ENCODE data around the gene LYPD4.
A peak's percentile ranks its signal among the peaks of the same experiment; 100 is the strongest.

LYPD4 gene

DNA sequence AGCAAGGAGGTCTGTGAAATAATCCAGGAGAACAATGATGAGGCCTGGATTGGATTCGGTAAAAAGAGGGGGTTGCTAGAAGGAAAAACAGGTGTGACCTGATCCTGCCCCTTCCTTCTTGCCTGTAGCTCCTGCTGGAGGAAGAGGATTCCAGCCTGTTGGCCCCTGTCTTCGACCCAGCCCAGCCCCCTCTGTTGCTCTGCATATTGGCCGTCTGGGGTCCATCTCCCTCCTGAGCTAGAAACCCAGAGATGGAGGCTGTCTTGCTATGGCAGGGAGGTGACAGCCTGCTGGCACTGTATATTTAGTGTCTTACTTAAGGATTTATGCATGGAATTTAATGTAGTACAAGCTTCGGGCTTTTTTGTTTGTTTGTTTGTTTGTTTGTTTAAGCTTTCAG is 7.0 kb upstream of the LYPD4 start:
- no peaks in the 10 kb centered on the region for H3K36me3 Mint-ChIP-seq (ENCODE audit: low read depth)
- H3K4me1 Mint-ChIP-seq (ENCODE audit: low read depth), result no peaks in the 10 kb centered on the region
- H3K9me3 Mint-ChIP-seq, result no peaks in the 10 kb centered on the region
- no peak overlapping the region for H3K4me3 Mint-ChIP-seq
- no peak for DNase-seq (ENCODE audit: low spot score)
- peaks cover 39% of the 10 kb centered on the region for H3K27me3 Mint-ChIP-seq (ENCODE audit: low read depth)
- no peak overlapping the region for H3K27ac Mint-ChIP-seq

GRCh38 chr19:41850381-41850780 is 5.9 kb upstream of the LYPD4 start:
- no peaks in the 10 kb centered on the region for H3K4me1 Mint-ChIP-seq (ENCODE audit: low read depth)
- no peaks in the 10 kb centered on the region for H3K9me3 Mint-ChIP-seq
- H3K36me3 Mint-ChIP-seq (ENCODE audit: low read depth), result no peaks in the 10 kb centered on the region
- no peak overlapping the region for H3K27ac Mint-ChIP-seq
- no peak for DNase-seq (ENCODE audit: low spot score)
- no peak overlapping the region for H3K4me3 Mint-ChIP-seq
- H3K27me3 Mint-ChIP-seq (ENCODE audit: low read depth), result peaks cover 39% of the 10 kb centered on the region

GRCh38 chr19:41849067-41849466 is 4.6 kb upstream of the LYPD4 start:
- Mint-ChIP-seq H3K36me3 (ENCODE audit: low read depth) (no peaks in the 10 kb centered on the region), H3K4me1 (ENCODE audit: low read depth) (no peaks in the 10 kb centered on the region), H3K4me3 (no peak overlapping the region), H3K9me3 (no peaks in the 10 kb centered on the region), H3K27ac (no peak overlapping the region), H3K27me3 (ENCODE audit: low read depth) (peaks cover 28% of the 10 kb centered on the region)
- no peak for DNase-seq (ENCODE audit: low spot score)

- Mint-ChIP-seq H3K4me1 (ENCODE audit: low read depth) (no peaks in the 10 kb centered on the region), H3K9me3 (no peaks in the 10 kb centered on the region), H3K27ac (no peak overlapping the region), H3K36me3 (ENCODE audit: low read depth) (no peaks in the 10 kb centered on the region), H3K27me3 (ENCODE audit: low read depth) (peaks cover 27% of the 10 kb centered on the region), H3K4me3 (no peak overlapping the region)
- no peak for DNase-seq (ENCODE audit: low spot score)
These were observed 4.2 kb upstream of the LYPD4 start for GRCh38 chr19:41848666-41849065.

GRCh38 chr19:41847351-41848105 is 3.0 kb upstream of the LYPD4 start:
- H3K9me3 Mint-ChIP-seq, result no peaks in the 10 kb centered on the region
- no peaks in the 10 kb centered on the region for H3K36me3 Mint-ChIP-seq (ENCODE audit: low read depth)
- H3K27me3 Mint-ChIP-seq (ENCODE audit: low read depth), result peaks cover 21% of the 10 kb centered on the region
- H3K27ac Mint-ChIP-seq, result no peak overlapping the region
- H3K4me3 Mint-ChIP-seq, result no peak overlapping the region
- no peak for DNase-seq (ENCODE audit: low spot score)
- no peaks in the 10 kb centered on the region for H3K4me1 Mint-ChIP-seq (ENCODE audit: low read depth)

GRCh38 chr19:41845051-41845590 is 638 bp upstream of the LYPD4 start:
- Mint-ChIP-seq H3K27me3 (ENCODE audit: low read depth) (peaks cover 8% of the 10 kb centered on the region), H3K4me1 (ENCODE audit: low read depth) (no peaks in the 10 kb centered on the region), H3K36me3 (ENCODE audit: low read depth) (no peaks in the 10 kb centered on the region), H3K4me3 (no peak overlapping the region), H3K9me3 (no peaks in the 10 kb centered on the region), H3K27ac (no peak overlapping the region)
- DNase-seq (ENCODE audit: low spot score), result no peak

- Mint-ChIP-seq H3K9me3 (no peaks in the 10 kb centered on the region), H3K4me1 (ENCODE audit: low read depth) (no peaks in the 10 kb centered on the region), H3K27me3 (ENCODE audit: low read depth) (peaks cover 9% of the 10 kb centered on the region), H3K4me3 (no peak within 1 kb of the TSS), H3K27ac (peak within 1 kb of the TSS; percentile 11), H3K36me3 (ENCODE audit: low read depth) (no peaks in the 10 kb centered on the region)
- DNase-seq (ENCODE audit: low spot score), result no peak
These were observed 343 bp upstream of the LYPD4 start, which contains the start of gene DMRTC2 for GRCh38 chr19:41845001-41845050. DMRTC2 (plus strand) TSS chr19:41845042; CDS start chr19:41847429, 2,387 bp downstream.

DNA sequence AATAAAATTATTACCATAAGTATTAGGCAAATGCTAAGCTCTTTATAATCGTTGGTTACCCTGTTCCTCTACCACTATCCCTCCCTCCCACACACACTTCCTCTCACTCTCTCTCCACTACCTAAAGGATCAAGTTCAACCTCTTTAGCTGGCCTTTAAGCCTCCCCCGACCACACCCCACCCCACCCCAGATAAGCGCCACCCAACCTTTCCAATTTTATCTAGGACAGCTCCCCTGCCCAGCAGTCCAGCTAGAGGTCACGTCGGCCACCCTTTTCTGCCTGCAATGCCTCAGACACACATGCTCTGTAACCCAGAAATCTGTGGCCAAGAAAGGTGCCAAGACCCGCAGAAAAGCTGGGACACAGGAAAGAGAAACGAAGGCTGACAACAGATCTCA is 1.1 kb downstream of the LYPD4 start:
- Mint-ChIP-seq H3K27me3 (ENCODE audit: low read depth) (peaks cover 9% of the 10 kb centered on the region), H3K9me3 (no peaks in the 10 kb centered on the region), H3K4me1 (ENCODE audit: low read depth) (no peaks in the 10 kb centered on the region), H3K36me3 (ENCODE audit: low read depth) (no peaks in the 10 kb centered on the region), H3K4me3 (no peak overlapping the region), H3K27ac (no peak overlapping the region)
- DNase-seq (ENCODE audit: low spot score), result no peak

- H3K36me3 Mint-ChIP-seq (ENCODE audit: low read depth), result no peaks in the 10 kb centered on the region
- no peaks in the 10 kb centered on the region for H3K4me1 Mint-ChIP-seq (ENCODE audit: low read depth)
- no peak overlapping the region for H3K27ac Mint-ChIP-seq
- H3K9me3 Mint-ChIP-seq, result no peaks in the 10 kb centered on the region
- H3K27me3 Mint-ChIP-seq (ENCODE audit: low read depth), result peaks cover 29% of the 10 kb centered on the region
- H3K4me3 Mint-ChIP-seq, result no peak overlapping the region
- DNase-seq (ENCODE audit: low spot score), result no peak
These were observed 5.3 kb downstream of the LYPD4 start for GRCh38 chr19:41839211-41839610.

GRCh38 chr19:41837981-41838708 is 6.3 kb downstream of the LYPD4 start:
- no peak overlapping the region for H3K4me3 Mint-ChIP-seq
- no peak overlapping the region for H3K27ac Mint-ChIP-seq
- H3K27me3 Mint-ChIP-seq (ENCODE audit: low read depth), result peaks cover 28% of the 10 kb centered on the region
- no peak for DNase-seq (ENCODE audit: low spot score)
- no peaks in the 10 kb centered on the region for H3K4me1 Mint-ChIP-seq (ENCODE audit: low read depth)
- H3K9me3 Mint-ChIP-seq, result no peaks in the 10 kb centered on the region
- H3K36me3 Mint-ChIP-seq (ENCODE audit: low read depth), result no peaks in the 10 kb centered on the region

- no peak overlapping the region for H3K27ac Mint-ChIP-seq
- DNase-seq (ENCODE audit: low spot score), result peak; percentile 25
- H3K4me1 Mint-ChIP-seq (ENCODE audit: low read depth), result no peaks in the 10 kb centered on the region
- no peaks in the 10 kb centered on the region for H3K36me3 Mint-ChIP-seq (ENCODE audit: low read depth)
- H3K4me3 Mint-ChIP-seq, result no peak overlapping the region
- H3K9me3 Mint-ChIP-seq, result no peaks in the 10 kb centered on the region
- H3K27me3 Mint-ChIP-seq (ENCODE audit: low read depth), result peaks cover 18% of the 10 kb centered on the region
These were observed 23.3 kb downstream of the LYPD4 start for GRCh38 chr19:41821003-41821735.

GRCh38 chr19:41816761-41817160 is 27.7 kb downstream of the LYPD4 start:
- no peak overlapping the region for H3K27ac Mint-ChIP-seq
- DNase-seq (ENCODE audit: low spot score), result no peak
- H3K27me3 Mint-ChIP-seq (ENCODE audit: low read depth), result peaks cover 11% of the 10 kb centered on the region
- H3K4me1 Mint-ChIP-seq (ENCODE audit: low read depth), result peaks cover 2% of the 10 kb centered on the region
- no peaks in the 10 kb centered on the region for H3K36me3 Mint-ChIP-seq (ENCODE audit: low read depth)
- H3K9me3 Mint-ChIP-seq, result no peaks in the 10 kb centered on the region
- H3K4me3 Mint-ChIP-seq, result no peak overlapping the region

- Mint-ChIP-seq H3K36me3 (ENCODE audit: low read depth) (no peaks in the 10 kb centered on the region), H3K27me3 (ENCODE audit: low read depth) (peaks cover 2% of the 10 kb centered on the region), H3K27ac (no peak overlapping the region), H3K9me3 (no peaks in the 10 kb centered on the region), H3K4me3 (no peak overlapping the region), H3K4me1 (ENCODE audit: low read depth) (peaks cover 2% of the 10 kb centered on the region)
- DNase-seq (ENCODE audit: low spot score), result no peak
These were observed 29.2 kb downstream of the LYPD4 start for GRCh38 chr19:41815301-41815700.

DNA sequence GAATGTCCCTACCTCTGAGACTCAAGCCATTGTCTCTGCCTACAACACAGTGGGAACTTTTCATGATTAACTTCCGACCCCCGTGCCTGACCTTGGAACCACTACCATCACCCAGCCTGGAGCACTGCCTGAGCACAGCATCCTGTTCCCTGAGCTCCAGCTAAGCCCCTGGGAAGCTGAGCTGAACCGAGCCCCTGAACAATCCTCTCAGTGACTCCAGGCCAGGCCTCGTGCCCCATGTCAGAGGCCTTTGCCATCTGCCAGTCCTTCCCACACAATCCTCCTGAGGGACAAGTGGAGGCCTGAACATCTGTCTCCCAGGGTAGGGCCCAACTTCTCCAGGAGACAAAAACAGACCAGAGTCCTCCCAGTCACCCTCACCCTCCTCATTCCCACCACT is 30.6 kb downstream of the LYPD4 start:
- Mint-ChIP-seq H3K9me3 (no peaks in the 10 kb centered on the region), H3K27me3 (ENCODE audit: low read depth) (peaks cover 2% of the 10 kb centered on the region), H3K36me3 (ENCODE audit: low read depth) (no peaks in the 10 kb centered on the region), H3K4me3 (no peak overlapping the region), H3K4me1 (ENCODE audit: low read depth) (peaks cover 2% of the 10 kb centered on the region), H3K27ac (no peak overlapping the region)
- DNase-seq (ENCODE audit: low spot score), result no peak
